PC-9 (cell line): ENCODE measurements around the gene PDIA5. TPM values are rescaled to one million over a fixed set of nuclear protein-coding genes. Genes with fewer than 3 reads are reported as not detected.

Source experiments
- BruUV-seq: library from RNA; stranded (reverse); fragments of 400-500 nt; replicated peaks from 2 replicates; lab custom pipeline; 2021; lab: Mats Ljungman, UMichigan
- CTCF ChIA-PET: fragments of 300-600 bp; sonication (Branson Sonifier 250); formaldehyde crosslinking; loops from one replicate; lab custom pipeline; 2022; ENCODE audit warnings: antibody characterized with exemption; lab: Charles Lee
- POLR2A ChIA-PET: fragments of 300-600 bp; sonication (Branson Sonifier 250); formaldehyde crosslinking; loops from one replicate; lab custom pipeline; 2022; ENCODE audit warnings: antibody characterized with exemption; ENCODE audit not compliant: unreplicated experiment; lab: Charles Lee
- DNase-seq, 2 experiments: peaks; one replicate each; pipeline versions ENCODE4 v3.0.0 to v3.0.0-alpha.2; 2015 to 2022; ENCODE audit warnings: mixed read lengths in 1 of 2
- H2AFZ ChIP-seq: fragments of 200-600 bp; sonication (generic); 2 replicates; pipeline ENCODE4 v1.8.1; 2017; ENCODE audit warnings: antibody characterized with exemption
- H3F3A ChIP-seq: fragments of 200-600 bp; sonication (generic); 2 replicates; pipeline ENCODE4 v1.8.1; 2017; ENCODE audit warnings: antibody characterized with exemption, mild to moderate bottlenecking, low read depth; ENCODE audit not compliant: insufficient read depth
- H3K27ac ChIP-seq: fragments of 200-600 bp; sonication (generic); 2 replicates; pipeline ENCODE4 v1.6.1; 2016; ENCODE audit warnings: mixed run types
- H3K27me3 ChIP-seq: fragments of 200-600 bp; sonication (generic); 2 replicates; pipeline ENCODE4 v1.6.1; 2016; ENCODE audit warnings: low read depth, mixed run types; ENCODE audit not compliant: insufficient read depth
- H3K36me3 ChIP-seq: fragments of 200-600 bp; sonication (generic); 2 replicates; pipeline ENCODE4 v1.6.1; 2016; ENCODE audit warnings: low read depth, mixed run types
- H3K4me1 ChIP-seq: fragments of 200-600 bp; sonication (generic); replicated peaks from 2 replicates; pipeline ENCODE4 v1.6.1; 2016; ENCODE audit warnings: mixed run types; ENCODE audit not compliant: insufficient read depth
- H3K4me2 ChIP-seq: fragments of 200-600 bp; sonication (generic); 2 replicates; pipeline ENCODE4 v1.6.1; 2017; ENCODE audit warnings: mixed run types
- H3K4me3 ChIP-seq: fragments of 200-600 bp; sonication (generic); 2 replicates; pipeline ENCODE4 v1.6.1; 2016; ENCODE audit warnings: mixed run types
- H3K79me2 ChIP-seq: fragments of 200-600 bp; sonication (generic); 2 replicates; pipeline ENCODE4 v1.6.1; 2017; ENCODE audit warnings: low read depth, mixed run types
- H3K9me2 ChIP-seq: fragments of 200-600 bp; sonication (generic); 2 replicates; pipeline ENCODE4 v1.8.1; 2017; ENCODE audit warnings: mild to moderate bottlenecking; ENCODE audit not compliant: insufficient read depth
- H3K9me3 ChIP-seq: fragments of 200-600 bp; sonication (generic); 2 replicates; pipeline ENCODE4 v1.8.1; 2016; ENCODE audit warnings: low read depth; ENCODE audit not compliant: insufficient read depth
- H4K20me1 ChIP-seq: fragments of 200-600 bp; sonication (generic); 2 replicates; pipeline ENCODE4 v1.8.1; 2017; ENCODE audit not compliant: insufficient read depth
- EZH2 ChIP-seq: fragments of 200-600 bp; sonication (generic); IDR thresholded peaks from 2 replicates; pipeline ENCODE4 v1.8.0; 2017; ENCODE audit warnings: antibody characterized with exemption, low read depth
- intact Hi-C: fragments of 100-400 bp; cut with micrococcal nuclease; formaldehyde crosslinking; loops from one replicate; pipeline ENCODE4 v1.10.0; 2022; ENCODE audit not compliant: unreplicated experiment
- total RNA-seq: library from RNA; stranded (reverse); gene quantifications from 2 replicates; pipeline ENCODE4 v1.2.3, GENCODE V29; 2021
- TF ChIP-seq, protein P1 (sequence below): fragments of 200-600 bp; sonication (generic); conservative IDR thresholded peaks from 2 replicates; pipeline ENCODE4 v1.6.1; 2017; ENCODE audit warnings: mixed run types, antibody characterized with exemption, mild to moderate bottlenecking, moderate library complexity

Gene PDIA5
- total RNA-seq, 1 experiment from 2014 or later: 31.7 TPM

GRCh38 chr3:123082370-123083065 lies 15.7 kb downstream of the PDIA5 start:
- no TSS peak for BruUV-seq

GRCh38 chr3:123083383-123084124 lies 16.7 kb downstream of the PDIA5 start:
- Histone ChIP-seq H3K27ac (no peak overlapping the region), H3K4me3 (no peak overlapping the region), H2AFZ (no peak overlapping the region), H3K9me3 (no peaks in the 10 kb centered on the region), H3K36me3 (0 out of 2 replicates have a peak, but pooled peaks cover 6% of the 10 kb centered on the region), H3K4me1 (peaks cover 14% of the 10 kb centered on the region), H4K20me1 (peaks cover 27% of the 10 kb centered on the region), H3K4me2 (no peak overlapping the region), H3F3A (no peaks in the 10 kb centered on the region), H3K9me2 (no peaks in the 10 kb centered on the region), H3K27me3 (no peaks in the 10 kb centered on the region), H3K79me2 (peaks cover 87% of the 10 kb centered on the region)
- BruUV-seq: no TSS peak
- ChIA-PET POLR2A (no interaction called here), CTCF (no interaction called here)
- TF ChIP-seq, protein P1, sequence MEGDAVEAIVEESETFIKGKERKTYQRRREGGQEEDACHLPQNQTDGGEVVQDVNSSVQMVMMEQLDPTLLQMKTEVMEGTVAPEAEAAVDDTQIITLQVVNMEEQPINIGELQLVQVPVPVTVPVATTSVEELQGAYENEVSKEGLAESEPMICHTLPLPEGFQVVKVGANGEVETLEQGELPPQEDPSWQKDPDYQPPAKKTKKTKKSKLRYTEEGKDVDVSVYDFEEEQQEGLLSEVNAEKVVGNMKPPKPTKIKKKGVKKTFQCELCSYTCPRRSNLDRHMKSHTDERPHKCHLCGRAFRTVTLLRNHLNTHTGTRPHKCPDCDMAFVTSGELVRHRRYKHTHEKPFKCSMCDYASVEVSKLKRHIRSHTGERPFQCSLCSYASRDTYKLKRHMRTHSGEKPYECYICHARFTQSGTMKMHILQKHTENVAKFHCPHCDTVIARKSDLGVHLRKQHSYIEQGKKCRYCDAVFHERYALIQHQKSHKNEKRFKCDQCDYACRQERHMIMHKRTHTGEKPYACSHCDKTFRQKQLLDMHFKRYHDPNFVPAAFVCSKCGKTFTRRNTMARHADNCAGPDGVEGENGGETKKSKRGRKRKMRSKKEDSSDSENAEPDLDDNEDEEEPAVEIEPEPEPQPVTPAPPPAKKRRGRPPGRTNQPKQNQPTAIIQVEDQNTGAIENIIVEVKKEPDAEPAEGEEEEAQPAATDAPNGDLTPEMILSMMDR: no peak
- TF ChIP-seq EZH2: no peak
- no peak for DNase-seq
- intact Hi-C loops: no loop called here

More at GRCh38 chr3:123082370-123083065, 15.7 kb downstream of the PDIA5 start:
- H3K4me1 ChIP-seq: peaks cover 14% of the 10 kb centered on the region
- no peaks in the 10 kb centered on the region for H3K27me3 ChIP-seq
- no peak overlapping the region for H2AFZ ChIP-seq
- TF ChIP-seq, protein P1: no peak
- no peak for TF ChIP-seq EZH2
- no peak overlapping the region for H3K27ac ChIP-seq
- no peak for DNase-seq
- intact Hi-C loops: no loop called here
- H3K4me2 ChIP-seq: no peak overlapping the region
- peaks cover 82% of the 10 kb centered on the region for H3K79me2 ChIP-seq
- 0 out of 2 replicates have a peak, but pooled peaks cover 4% of the 10 kb centered on the region for H3K36me3 ChIP-seq
- peaks cover 24% of the 10 kb centered on the region for H4K20me1 ChIP-seq
- H3K9me2 ChIP-seq: no peaks in the 10 kb centered on the region
- ChIA-PET POLR2A (no interaction called here), CTCF (no interaction called here)
- no peaks in the 10 kb centered on the region for H3K9me3 ChIP-seq
- no peak overlapping the region for H3K4me3 ChIP-seq
- H3F3A ChIP-seq: no peaks in the 10 kb centered on the region

- POLR2A ChIA-PET: no interaction called here
- TF ChIP-seq EZH2: no peak
- TF ChIP-seq, protein P1: no peak
- H4K20me1 ChIP-seq: peaks cover 30% of the 10 kb centered on the region
- no peaks in the 10 kb centered on the region for H3K9me3 ChIP-seq
- BruUV-seq: no TSS peak
- H3K36me3 ChIP-seq: 0 out of 2 replicates have a peak, but pooled peaks cover 9% of the 10 kb centered on the region
- no peak overlapping the region for H3K4me2 ChIP-seq
- CTCF ChIA-PET: no interaction called here
- DNase-seq: no peak
- no peak overlapping the region for H3K27ac ChIP-seq
- H3K27me3 ChIP-seq: no peaks in the 10 kb centered on the region
- no peaks in the 10 kb centered on the region for H3F3A ChIP-seq
- no peak overlapping the region for H3K4me3 ChIP-seq
- H3K9me2 ChIP-seq: no peaks in the 10 kb centered on the region
- H3K4me1 ChIP-seq: peaks cover 9% of the 10 kb centered on the region
- H2AFZ ChIP-seq: no peak overlapping the region
- peaks cover 87% of the 10 kb centered on the region for H3K79me2 ChIP-seq
- intact Hi-C loops: no loop called here
Observed at GRCh38 chr3:123084192-123084591, 17.4 kb downstream of the PDIA5 start.
